Testis (tissue), 2 donors: Measurements from ENCODE around the gene CNGA3.

Experiments
- CTCF ChIP-seq, 3 experiments: fragments of 450-650 bp in 2 of 3; fragments of 200-600 bp in 1 of 3; sonication (generic) in 1 of 3; IDR thresholded peaks; one replicate each; pipeline ENCODE4 v1.5.1; 2016 to 2019; ENCODE audit warnings: antibody characterized with exemption in 3 of 3, mild to moderate bottlenecking in 2 of 3, moderate library complexity in 1 of 3
- POLR2A ChIP-seq: fragments of 450-650 bp; IDR thresholded peaks from one replicate; pipeline ENCODE4 v1.6.1; 2017; ENCODE audit warnings: antibody characterized with exemption, mild to moderate bottlenecking, moderate library complexity

- TF ChIP-seq CTCF (IDR thresholded peaks at IDR 0.05) (no peak), POLR2A (no peak)
These were observed 32.6 kb upstream of the CNGA3 start for GRCh38 chr2:98313492-98314250.
